Ovary (tissue), 3 donors: ENCODE results near the gene FAF2.

Experiments
- CTCF ChIP-seq, 3 donors: fragments of 450-650 bp in 2 of 3; fragments of 200-600 bp in 1 of 3; IDR thresholded peaks; one replicate each; pipeline versions ENCODE4 v1.5.1 to v1.8.0; 2016 to 2022; ENCODE audit warnings: antibody characterized with exemption in 3 of 3, mild to moderate bottlenecking in 1 of 3
- EP300 ChIP-seq: sonication (generic); formaldehyde crosslinking; IDR thresholded peaks from one replicate; pipeline ENCODE4 v1.6.1; 2017; ENCODE audit warnings: antibody characterized with exemption
- POLR2A ChIP-seq: fragments of 450-650 bp; IDR thresholded peaks from one replicate; pipeline ENCODE4 v1.6.1; 2017; ENCODE audit warnings: antibody characterized with exemption, mild to moderate bottlenecking, moderate library complexity
- donor health status: DM: no; HTN: no; CAD: no.

- TF ChIP-seq CTCF (IDR thresholded peaks at IDR 0.05) (no peak), POLR2A (no peak), EP300 (no peak)
Measured at GRCh38 chr5:176531902-176532493, 83.8 kb downstream of the FAF2 start.
